Umbilical cord (tissue), 2 donors: ENCODE data around the gene PTPRM. TPM values are rescaled to one million over a fixed set of nuclear protein-coding genes. Genes with fewer than 3 reads are reported as not detected.

Experiments used
- DNase-seq: peaks from one replicate; pipeline ENCODE4 v3.0.0-alpha.2; 2015; ENCODE audit warnings: low spot score
- total RNA-seq: library from RNA; depleted of rRNA; stranded (reverse); fragments of >200 nt; gene quantifications from one replicate; pipeline ENCODE4 v1.2.3, GENCODE V29; 2014; ENCODE audit warnings: low replicate concordance; ENCODE audit not compliant: insufficient read depth

The PTPRM gene
- total RNA-seq, 1 donor from 2014 or later = 49.1 TPM

- DNase-seq = no peak
Measured at GRCh38 chr18:7754725-7755181, 187.6 kb downstream of the PTPRM start.

DNA sequence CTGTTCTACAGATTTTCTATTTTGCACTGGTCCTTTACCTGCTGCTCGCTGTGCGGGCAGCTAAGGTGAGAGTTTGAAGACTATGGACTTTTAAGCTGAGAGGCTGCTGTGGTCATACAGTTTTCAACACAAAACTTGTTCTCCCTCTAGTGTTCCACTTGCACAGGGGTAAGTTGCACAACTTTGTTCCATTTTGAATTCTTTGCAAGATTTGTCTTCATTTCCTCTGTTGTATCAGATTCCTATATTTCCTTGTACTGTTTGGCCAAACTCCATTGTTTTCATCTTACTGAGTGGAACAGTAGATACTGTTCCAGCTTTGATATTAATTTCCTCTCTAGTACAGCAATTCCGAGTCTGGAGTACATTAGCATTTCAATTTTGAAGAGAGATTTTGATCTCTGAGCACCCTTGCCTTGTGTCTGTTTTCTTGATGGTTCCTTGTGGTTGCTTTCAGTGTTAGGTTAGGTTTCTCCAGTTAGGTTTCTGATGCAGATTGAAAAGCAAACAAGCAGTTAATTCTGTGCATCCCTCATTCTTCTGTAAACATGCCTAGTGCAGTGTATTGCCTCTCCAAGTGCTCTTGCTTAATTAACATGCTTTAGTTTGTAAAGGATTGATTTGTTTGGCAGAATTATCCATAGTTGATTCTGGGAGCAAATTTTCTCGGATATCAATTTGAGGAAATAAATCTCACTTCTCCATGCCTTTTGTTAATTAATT lies 188.8 kb downstream of the PTPRM start:
- DNase-seq = no peak

GRCh38 chr18:7757175-7757574 lies 190.1 kb downstream of the PTPRM start:
- DNase-seq = no peak

DNA sequence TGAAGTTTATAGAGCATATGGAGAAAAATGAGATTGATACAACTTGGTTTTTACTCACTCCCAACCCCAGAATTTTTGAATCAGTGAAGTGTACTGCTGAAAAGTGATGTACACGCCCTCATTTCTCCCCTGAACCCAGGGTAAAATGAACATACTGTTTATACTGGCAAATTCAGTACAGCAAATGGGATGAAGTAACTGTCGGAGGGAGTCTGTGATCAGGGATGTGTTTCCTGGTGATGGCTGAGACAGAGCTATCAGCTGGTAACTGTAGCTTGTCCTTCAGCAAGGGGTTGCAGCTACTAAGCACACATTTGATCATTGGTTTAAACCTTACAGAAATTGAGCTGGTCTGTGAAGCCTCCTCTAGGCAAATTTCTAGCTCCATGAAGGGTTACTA lies 191.6 kb downstream of the PTPRM start:
- no peak for DNase-seq

- DNase-seq = peak; percentile 46
Measured at GRCh38 chr18:7760967-7761948, 194.1 kb downstream of the PTPRM start.

DNA sequence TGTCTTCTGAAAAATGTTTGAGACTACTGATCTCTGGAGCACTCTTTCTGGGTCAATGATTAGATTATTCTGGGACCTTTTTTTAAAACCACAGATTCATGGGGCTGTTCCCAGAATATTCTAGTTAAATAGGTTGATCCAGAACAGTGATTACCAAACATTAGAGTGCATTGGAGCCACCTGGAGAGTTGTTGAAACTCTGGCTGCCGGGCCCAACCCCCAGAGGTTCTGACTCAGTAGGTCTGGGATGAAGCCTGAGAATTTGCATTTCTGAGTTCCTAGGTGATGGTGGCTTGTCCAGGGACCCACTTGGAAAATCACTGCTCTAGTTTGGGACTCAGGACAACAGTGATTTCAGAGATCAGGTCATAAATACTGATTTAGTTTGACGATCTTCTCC lies 197.3 kb downstream of the PTPRM start:
- DNase-seq = no peak

- DNase-seq = no peak
Measured at GRCh38 chr18:7766346-7766745, 199.2 kb downstream of the PTPRM start.

DNA sequence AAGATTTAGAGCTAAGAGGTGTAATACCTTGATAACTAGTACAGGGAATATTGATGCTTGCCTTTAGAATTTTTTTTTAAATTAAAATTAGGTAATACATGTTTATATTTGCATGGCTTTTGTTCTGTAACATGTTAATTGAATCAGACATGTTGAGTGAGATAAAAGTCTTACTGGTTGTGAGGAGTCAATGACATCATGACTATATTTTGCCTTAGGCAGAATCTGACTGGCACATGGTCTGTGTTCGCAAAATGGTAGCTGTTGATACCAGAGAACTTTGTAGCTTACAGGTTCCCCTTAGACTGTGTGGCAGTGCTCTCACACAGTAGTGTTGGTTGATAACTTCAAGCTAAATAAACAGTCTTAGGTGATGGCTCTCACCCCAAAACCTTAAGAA lies 199.7 kb downstream of the PTPRM start:
- DNase-seq = no peak

GRCh38 chr18:7770908-7771307 lies 203.8 kb downstream of the PTPRM start:
- no peak for DNase-seq

DNA sequence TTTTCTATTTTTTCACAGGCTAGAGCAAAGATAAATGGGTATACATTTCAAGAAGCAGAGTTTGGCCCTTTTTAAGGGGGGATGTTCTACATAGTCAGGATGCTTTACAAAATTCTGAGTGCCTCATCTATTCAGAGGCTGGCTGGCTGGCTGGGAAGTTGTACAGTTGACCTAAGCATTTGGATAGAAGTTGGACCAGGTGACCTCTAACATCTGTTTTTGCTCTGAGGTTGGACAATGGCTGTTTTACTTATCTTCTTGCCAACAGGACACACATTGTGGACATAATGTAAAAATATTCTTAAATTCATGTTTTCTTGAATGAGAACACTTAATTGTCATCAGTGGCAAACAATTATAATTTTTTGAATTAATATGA lies 205.4 kb downstream of the PTPRM start:
- no peak for DNase-seq

DNA sequence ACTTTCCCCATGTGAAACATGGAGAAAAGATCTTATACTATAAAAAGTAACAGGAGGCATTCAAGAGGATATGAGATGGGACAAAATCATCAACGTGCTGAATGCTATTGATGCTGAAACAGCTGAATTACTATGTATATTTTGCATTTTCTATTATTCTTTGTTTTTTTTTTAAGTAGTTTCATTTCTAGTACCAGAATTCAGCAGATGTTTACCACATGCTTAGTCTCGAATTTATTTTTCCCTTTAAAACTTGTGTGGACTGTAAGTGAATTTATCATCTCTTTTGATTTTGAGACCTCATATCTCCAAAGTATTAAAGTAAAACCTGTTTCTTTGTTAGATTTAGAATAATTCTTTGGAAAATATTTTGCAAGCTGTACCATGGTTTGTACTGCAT lies 205.8 kb downstream of the PTPRM start:
- no peak for DNase-seq

GRCh38 chr18:7775128-7775527 lies 208.0 kb downstream of the PTPRM start:
- DNase-seq = peak; percentile 19

GRCh38 chr18:7775843-7776242 lies 208.7 kb downstream of the PTPRM start:
- DNase-seq = no peak

- DNase-seq = peak; percentile 17
Measured at GRCh38 chr18:7778181-7778580, 211.1 kb downstream of the PTPRM start.

- no peak for DNase-seq
Measured at GRCh38 chr18:7779211-7779610, 212.1 kb downstream of the PTPRM start.

GRCh38 chr18:7784171-7784570 lies 217.1 kb downstream of the PTPRM start:
- DNase-seq = no peak

GRCh38 chr18:7786569-7786968 lies 219.5 kb downstream of the PTPRM start:
- no peak for DNase-seq

DNA sequence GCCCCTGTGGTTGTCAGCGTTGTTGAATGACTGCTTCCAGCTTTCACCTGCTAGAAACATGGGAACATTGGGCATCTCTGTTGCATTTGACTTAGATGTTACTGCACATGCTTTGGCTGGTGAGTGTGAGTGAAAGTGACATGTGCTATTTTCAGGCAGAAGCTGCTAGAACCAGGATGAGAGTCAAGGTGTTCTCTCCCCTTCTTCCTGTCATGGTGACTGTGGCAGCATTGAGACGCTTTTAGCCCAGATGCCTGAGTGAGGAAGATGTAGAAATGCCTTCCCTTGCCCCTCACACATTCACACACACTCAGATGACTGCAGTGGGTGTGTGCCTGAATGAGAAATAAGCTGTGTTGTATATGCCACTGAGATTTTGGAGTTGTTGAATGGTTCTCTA lies 220.2 kb downstream of the PTPRM start:
- DNase-seq = no peak

DNA sequence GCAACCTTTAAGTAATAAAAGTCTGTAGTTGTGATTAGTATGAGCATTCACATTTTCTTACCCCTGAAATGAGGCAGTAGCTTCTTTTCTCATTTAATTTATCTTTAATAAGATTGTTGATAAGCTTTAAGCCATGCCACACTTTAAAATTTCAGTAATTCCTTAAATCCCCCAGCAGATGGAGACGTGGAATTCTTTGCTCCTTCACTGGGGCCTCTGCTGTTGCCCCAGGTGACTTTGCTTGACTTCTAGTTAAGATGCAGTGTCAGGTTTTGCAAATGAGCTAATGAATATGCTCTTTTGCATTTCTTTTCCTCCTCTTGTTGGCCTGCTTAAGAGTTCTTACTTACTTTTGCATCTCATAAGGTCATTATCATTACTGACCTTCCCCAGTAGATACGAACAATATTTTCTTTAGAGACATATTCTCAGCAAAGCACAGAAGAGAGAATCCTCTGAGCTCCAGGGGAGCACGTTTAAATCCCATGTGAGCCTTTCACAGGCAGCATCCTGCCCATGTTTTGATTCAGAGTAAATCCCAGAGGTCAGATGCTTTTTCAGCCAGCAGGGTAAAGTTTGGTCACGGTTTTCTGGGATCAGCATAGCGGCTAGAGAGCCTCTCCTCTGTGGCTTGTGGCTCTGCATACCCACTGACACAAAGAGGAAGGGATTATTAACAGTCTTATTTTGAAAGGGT lies 222.9 kb downstream of the PTPRM start:
- DNase-seq = peak; percentile 30

- no peak for DNase-seq
Measured at GRCh38 chr18:7793100-7793499, 226.0 kb downstream of the PTPRM start.

DNA sequence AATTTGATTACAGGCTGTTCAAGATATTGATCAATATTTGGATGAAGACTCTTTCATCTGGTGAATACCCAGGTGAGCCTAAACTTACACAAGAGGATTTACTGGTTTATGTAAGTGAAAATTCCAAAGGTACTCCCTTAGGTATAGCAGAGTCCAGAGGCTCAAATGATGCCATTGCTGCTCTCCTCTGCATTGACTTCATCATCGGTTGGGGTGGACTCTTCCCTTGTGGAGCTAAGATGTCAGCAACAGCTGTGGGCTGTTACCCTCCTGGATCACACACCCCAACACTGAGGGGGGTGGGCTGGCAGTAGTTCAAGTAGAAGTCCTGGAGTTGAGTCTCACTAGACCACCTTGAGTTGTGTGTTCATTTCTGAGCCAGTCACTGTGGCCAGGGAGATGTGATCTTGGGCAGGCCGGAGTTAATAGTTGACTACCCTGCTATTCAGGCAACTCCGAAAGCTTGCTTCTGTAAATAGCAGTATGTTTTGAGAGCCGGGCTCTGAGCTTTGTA lies 236.9 kb downstream of the PTPRM start:
- no peak for DNase-seq

- no peak for DNase-seq
Measured at GRCh38 chr18:7805096-7805495, 238.0 kb downstream of the PTPRM start.
